Endothelial cell of umbilical vein (primary cell): Measurements from ENCODE around the gene HMBS.

ENCODE experiments used
- POLR2A ChIP-seq: IDR thresholded peaks from 2 replicates; pipeline ENCODE4 v1.6.1; 2012; ENCODE audit warnings: low read depth, mild to moderate bottlenecking, control low read depth, low read length
- POLR2AphosphoS5 ChIP-seq: IDR thresholded peaks from 2 replicates; pipeline ENCODE4 v1.6.1; 2012; ENCODE audit warnings: low read depth, mild to moderate bottlenecking, control low read depth, low read length, moderate library complexity; ENCODE audit not compliant: insufficient read depth
- TF ChIP-seq, protein P1 (sequence below), 2 donors: IDR thresholded peaks; 1 replicate in 1 of 2; 2 replicates in 1 of 2; pipeline ENCODE4 v1.5.1; 2011; ENCODE audit warnings: low read length in 2 of 2, mild to moderate bottlenecking in 2 of 2, moderate library complexity in 2 of 2, control low read depth in 1 of 2, inconsistent platforms in 1 of 2, low read depth in 1 of 2; ENCODE audit not compliant: insufficient read depth in 1 of 2; ENCODE audit errors: extremely low read depth in 1 of 2

GRCh38 chr11:119084663-119085436 lies at the start of gene HMBS:
- TF ChIP-seq POLR2AphosphoS5 = peak; percentile 94
- TF ChIP-seq, protein P1, sequence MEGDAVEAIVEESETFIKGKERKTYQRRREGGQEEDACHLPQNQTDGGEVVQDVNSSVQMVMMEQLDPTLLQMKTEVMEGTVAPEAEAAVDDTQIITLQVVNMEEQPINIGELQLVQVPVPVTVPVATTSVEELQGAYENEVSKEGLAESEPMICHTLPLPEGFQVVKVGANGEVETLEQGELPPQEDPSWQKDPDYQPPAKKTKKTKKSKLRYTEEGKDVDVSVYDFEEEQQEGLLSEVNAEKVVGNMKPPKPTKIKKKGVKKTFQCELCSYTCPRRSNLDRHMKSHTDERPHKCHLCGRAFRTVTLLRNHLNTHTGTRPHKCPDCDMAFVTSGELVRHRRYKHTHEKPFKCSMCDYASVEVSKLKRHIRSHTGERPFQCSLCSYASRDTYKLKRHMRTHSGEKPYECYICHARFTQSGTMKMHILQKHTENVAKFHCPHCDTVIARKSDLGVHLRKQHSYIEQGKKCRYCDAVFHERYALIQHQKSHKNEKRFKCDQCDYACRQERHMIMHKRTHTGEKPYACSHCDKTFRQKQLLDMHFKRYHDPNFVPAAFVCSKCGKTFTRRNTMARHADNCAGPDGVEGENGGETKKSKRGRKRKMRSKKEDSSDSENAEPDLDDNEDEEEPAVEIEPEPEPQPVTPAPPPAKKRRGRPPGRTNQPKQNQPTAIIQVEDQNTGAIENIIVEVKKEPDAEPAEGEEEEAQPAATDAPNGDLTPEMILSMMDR (IDR thresholded peaks at IDR 0.05; ENCODE audit: extremely low read depth in 1 of 2, insufficient read depth in 1 of 2, low read depth in 1 of 2, low read length in 2 of 2) = no peak
- TF ChIP-seq POLR2A = peak; percentile 97
